Measurements from ENCODE around the gene ZNF37A. TPM values are rescaled to one million over a fixed set of nuclear protein-coding genes. Genes with fewer than 3 reads are reported as not detected.

The ZNF37A gene
- total and polyA plus RNA-seq, 10 of the 15 experiments (the other 5 are each of a cell fraction or from before 2014, with no cell fraction given), result 3.3 to 24.2 (median 12.1) TPM

DNA sequence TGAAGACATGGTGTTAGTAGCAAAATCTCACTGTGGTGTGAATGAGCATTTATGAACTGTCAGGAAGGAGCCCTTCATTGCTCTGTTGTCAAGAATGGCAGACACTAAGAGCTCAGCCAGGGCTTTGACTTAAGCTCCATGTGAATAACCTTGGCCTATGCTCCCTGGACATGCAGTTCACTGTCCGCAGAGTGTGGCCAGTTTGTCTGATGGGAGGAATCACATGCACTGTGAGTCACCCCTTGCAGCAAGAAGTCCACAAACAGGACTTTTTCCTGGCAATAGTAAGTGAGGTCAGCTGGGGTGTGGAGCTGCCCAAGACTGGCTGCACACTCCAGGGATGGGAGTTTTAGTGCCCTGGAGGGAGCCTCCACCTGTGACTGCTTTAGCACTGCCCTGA lies 49.5 kb downstream of the ZNF37A start:
- Histone ChIP-seq H3K79me2 (ENCODE audit: control insufficient read depth, insufficient read depth, low read length) (no peaks in the 10 kb centered on the region), H4K20me1 (ENCODE audit: control insufficient read depth, insufficient read depth) (no peaks in the 10 kb centered on the region), H3K4me3 (no peak overlapping the region), H3K27me3 (replicated peaks in 1 of 2; ENCODE audit: control insufficient read depth in 2 of 2, insufficient read depth in 2 of 2, low read length in 1 of 2) (no peaks in the 10 kb centered on the region), H3K4me1 (ENCODE audit: control insufficient read depth, insufficient read depth, low read length) (no peaks in the 10 kb centered on the region), H3K9ac (ENCODE audit: control insufficient read depth, insufficient read depth, low read length) (no peak overlapping the region), H3K4me2 (ENCODE audit: control insufficient read depth, insufficient read depth) (no peak overlapping the region), H3K9me3 (replicated peaks; ENCODE audit: control insufficient read depth, insufficient read depth, low read length) (no peaks in the 10 kb centered on the region), H3K27ac (ENCODE audit: control insufficient read depth, insufficient read depth) (no peak overlapping the region), H2AFZ (ENCODE audit: control insufficient read depth, low read depth, low read length) (no peak overlapping the region), H3K36me3 (ENCODE audit: control insufficient read depth in 2 of 2, insufficient read depth in 2 of 2, low read length in 1 of 2) (no peaks in the 10 kb centered on the region)
- RAD21 ChIA-PET (ENCODE audit: unreplicated experiment), result no interaction called here
- CTCF ChIA-PET, result no interaction called here
- POLR2A ChIA-PET, result no interaction called here
- intact Hi-C loops (cut with micrococcal nuclease; ENCODE audit: unreplicated experiment), result no loop called here
- BruUV-seq (replicated peaks), result no TSS peak
- FAIRE-seq, result no peak
- TF ChIP-seq RCOR1 (conservative IDR thresholded peaks at IDR 0.05; ENCODE audit: low read depth, low read length) (no peak), HDAC6 (IDR thresholded peaks at IDR 0.05; ENCODE audit: unreplicated experiment) (no peak), MEF2A (IDR thresholded peaks at IDR 0.05; ENCODE audit: insufficient read depth, low read depth, low read length) (no peak)
- in situ Hi-C loops (cut with MboI), result no loop called here
- ATAC-seq, result no peak
- SMC1A ChIA-PET (ENCODE audit: uncharacterized antibody, unreplicated experiment), result no interaction called here
- DNase-seq (ENCODE audit: low read depth, low spot score), result no peak
- WGBS (ENCODE audit: insufficient coverage, insufficient replicate concordance, low lambda C conversion rate, missing lambda C conversion rate), result 13% methylated on average over 1 of the region's 1 CpG

DNA sequence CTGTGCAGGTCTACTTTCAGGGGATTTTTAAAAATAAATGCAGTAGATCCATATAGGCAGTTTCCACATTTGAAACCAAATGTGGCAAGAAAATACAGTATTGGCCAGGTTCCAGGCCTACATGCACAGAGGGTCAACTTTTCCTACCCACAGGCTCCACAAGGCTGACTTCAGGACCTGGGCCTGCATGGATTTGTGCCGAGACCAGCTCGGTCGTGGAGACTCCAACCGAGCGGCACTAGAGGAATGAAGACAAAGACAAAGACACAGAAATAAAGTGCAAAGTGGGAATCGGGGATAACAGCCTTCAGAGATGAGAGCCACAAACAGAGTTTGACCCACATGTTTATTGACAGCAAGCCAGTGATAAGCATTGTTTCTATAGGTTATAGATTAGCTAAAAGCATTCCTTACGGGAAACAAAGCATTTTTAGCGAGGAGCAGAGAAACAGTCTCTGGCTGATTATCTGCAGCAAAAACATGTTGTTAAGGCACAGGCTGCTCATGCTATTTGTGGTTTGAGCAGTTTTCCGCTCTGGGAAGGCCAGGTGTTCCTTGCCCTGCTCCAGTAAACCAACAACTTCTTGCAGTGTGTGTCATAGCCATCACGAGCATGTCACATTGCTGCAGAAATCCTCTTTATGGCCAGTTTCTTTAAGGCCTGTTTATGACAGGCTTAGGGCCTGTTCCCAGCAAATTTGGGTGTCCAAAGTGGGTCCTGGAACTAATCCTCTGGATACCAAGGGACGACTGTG lies 52.6 kb downstream of the ZNF37A start:
- CTCF ChIA-PET, result no interaction called here
- H3K4me3 ChIP-seq, result no peak overlapping the region
- TF ChIP-seq, protein P1, sequence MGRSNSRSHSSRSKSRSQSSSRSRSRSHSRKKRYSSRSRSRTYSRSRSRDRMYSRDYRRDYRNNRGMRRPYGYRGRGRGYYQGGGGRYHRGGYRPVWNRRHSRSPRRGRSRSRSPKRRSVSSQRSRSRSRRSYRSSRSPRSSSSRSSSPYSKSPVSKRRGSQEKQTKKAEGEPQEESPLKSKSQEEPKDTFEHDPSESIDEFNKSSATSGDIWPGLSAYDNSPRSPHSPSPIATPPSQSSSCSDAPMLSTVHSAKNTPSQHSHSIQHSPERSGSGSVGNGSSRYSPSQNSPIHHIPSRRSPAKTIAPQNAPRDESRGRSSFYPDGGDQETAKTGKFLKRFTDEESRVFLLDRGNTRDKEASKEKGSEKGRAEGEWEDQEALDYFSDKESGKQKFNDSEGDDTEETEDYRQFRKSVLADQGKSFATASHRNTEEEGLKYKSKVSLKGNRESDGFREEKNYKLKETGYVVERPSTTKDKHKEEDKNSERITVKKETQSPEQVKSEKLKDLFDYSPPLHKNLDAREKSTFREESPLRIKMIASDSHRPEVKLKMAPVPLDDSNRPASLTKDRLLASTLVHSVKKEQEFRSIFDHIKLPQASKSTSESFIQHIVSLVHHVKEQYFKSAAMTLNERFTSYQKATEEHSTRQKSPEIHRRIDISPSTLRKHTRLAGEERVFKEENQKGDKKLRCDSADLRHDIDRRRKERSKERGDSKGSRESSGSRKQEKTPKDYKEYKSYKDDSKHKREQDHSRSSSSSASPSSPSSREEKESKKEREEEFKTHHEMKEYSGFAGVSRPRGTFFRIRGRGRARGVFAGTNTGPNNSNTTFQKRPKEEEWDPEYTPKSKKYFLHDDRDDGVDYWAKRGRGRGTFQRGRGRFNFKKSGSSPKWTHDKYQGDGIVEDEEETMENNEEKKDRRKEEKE (IDR thresholded peaks at IDR 0.05), result no peak
- TF ChIP-seq HCFC1 (IDR thresholded peaks at IDR 0.05; ENCODE audit: low read length), result no peak
- no peak for TF ChIP-seq ZBED1 (IDR thresholded peaks at IDR 0.05; ENCODE audit: borderline replicate concordance)
- TF ChIP-seq SMAD5 (IDR thresholded peaks at IDR 0.05; ENCODE audit: low read depth), result no peak
- TF ChIP-seq, protein P2, sequence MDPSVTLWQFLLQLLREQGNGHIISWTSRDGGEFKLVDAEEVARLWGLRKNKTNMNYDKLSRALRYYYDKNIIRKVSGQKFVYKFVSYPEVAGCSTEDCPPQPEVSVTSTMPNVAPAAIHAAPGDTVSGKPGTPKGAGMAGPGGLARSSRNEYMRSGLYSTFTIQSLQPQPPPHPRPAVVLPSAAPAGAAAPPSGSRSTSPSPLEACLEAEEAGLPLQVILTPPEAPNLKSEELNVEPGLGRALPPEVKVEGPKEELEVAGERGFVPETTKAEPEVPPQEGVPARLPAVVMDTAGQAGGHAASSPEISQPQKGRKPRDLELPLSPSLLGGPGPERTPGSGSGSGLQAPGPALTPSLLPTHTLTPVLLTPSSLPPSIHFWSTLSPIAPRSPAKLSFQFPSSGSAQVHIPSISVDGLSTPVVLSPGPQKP (IDR thresholded peaks at IDR 0.05; ENCODE audit: low read depth, low read length), result no peak
- TF ChIP-seq CEBPB (IDR thresholded peaks at IDR 0.05; ENCODE audit: borderline replicate concordance in 1 of 2, low read depth in 2 of 2, low read length in 2 of 2), result no peak
- no peak for TF ChIP-seq POLR2A (IDR thresholded peaks at IDR 0.05; ENCODE audit: low read depth, low read length)
- TF ChIP-seq NFXL1 (IDR thresholded peaks at IDR 0.05; ENCODE audit: borderline replicate concordance), result no peak
- TF ChIP-seq ESRRA (IDR thresholded peaks at IDR 0.05; ENCODE audit: low read length), result no peak
- TF ChIP-seq, protein P3, sequence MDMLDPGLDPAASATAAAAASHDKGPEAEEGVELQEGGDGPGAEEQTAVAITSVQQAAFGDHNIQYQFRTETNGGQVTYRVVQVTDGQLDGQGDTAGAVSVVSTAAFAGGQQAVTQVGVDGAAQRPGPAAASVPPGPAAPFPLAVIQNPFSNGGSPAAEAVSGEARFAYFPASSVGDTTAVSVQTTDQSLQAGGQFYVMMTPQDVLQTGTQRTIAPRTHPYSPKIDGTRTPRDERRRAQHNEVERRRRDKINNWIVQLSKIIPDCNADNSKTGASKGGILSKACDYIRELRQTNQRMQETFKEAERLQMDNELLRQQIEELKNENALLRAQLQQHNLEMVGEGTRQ (IDR thresholded peaks at IDR 0.05; ENCODE audit: borderline replicate concordance, low read depth, low read length), result no peak
- no peak for TF ChIP-seq IKZF2 (IDR thresholded peaks at IDR 0.05)

More for the DNA sequence above, 52.6 kb downstream of the ZNF37A start:
- H3K27me3 ChIP-seq (replicated peaks in 1 of 2; ENCODE audit: control insufficient read depth in 2 of 2, insufficient read depth in 2 of 2, low read length in 1 of 2), result no peaks in the 10 kb centered on the region
- no peaks in the 10 kb centered on the region for H3K4me1 ChIP-seq (ENCODE audit: control insufficient read depth, insufficient read depth, low read length)
- H3K79me2 ChIP-seq (ENCODE audit: control insufficient read depth, insufficient read depth, low read length), result no peaks in the 10 kb centered on the region
- H3K36me3 ChIP-seq (ENCODE audit: control insufficient read depth in 2 of 2, insufficient read depth in 2 of 2, low read length in 1 of 2), result no peaks in the 10 kb centered on the region
- no peak overlapping the region for H3K9ac ChIP-seq (ENCODE audit: control insufficient read depth, insufficient read depth, low read length)
- POLR2A ChIA-PET, result no interaction called here
- ATAC-seq, result no peak
- H3K27ac ChIP-seq (ENCODE audit: control insufficient read depth, insufficient read depth), result no peak overlapping the region
- DNase-seq (ENCODE audit: low read depth, low spot score), result no peak
- intact Hi-C loops (cut with micrococcal nuclease; ENCODE audit: unreplicated experiment), result no loop called here
- H3K9me3 ChIP-seq (replicated peaks; ENCODE audit: control insufficient read depth, insufficient read depth, low read length), result no peaks in the 10 kb centered on the region
- 60% methylated on average over 11 of the region's 11 CpGs for WGBS (ENCODE audit: insufficient coverage, insufficient replicate concordance, low lambda C conversion rate, missing lambda C conversion rate)
- no peaks in the 10 kb centered on the region for H4K20me1 ChIP-seq (ENCODE audit: control insufficient read depth, insufficient read depth)
- no peak for FAIRE-seq
- RAD21 ChIA-PET (ENCODE audit: unreplicated experiment), result no interaction called here
- BruUV-seq (replicated peaks), result no TSS peak
- H3K4me2 ChIP-seq (ENCODE audit: control insufficient read depth, insufficient read depth), result no peak overlapping the region
- in situ Hi-C loops (cut with MboI), result no loop called here
- no peak overlapping the region for H2AFZ ChIP-seq (ENCODE audit: control insufficient read depth, low read depth, low read length)
- SMC1A ChIA-PET (ENCODE audit: uncharacterized antibody, unreplicated experiment), result no interaction called here

All from GM12878 (cell line).